Ovary (tissue), 9 donors: Measurements from ENCODE around the gene NRXN2. TPM values are rescaled to one million over a fixed set of nuclear protein-coding genes. Genes with fewer than 3 reads are reported as not detected.
A peak's percentile ranks its signal among the peaks of the same experiment; 100 is the strongest.

Experiments used
- DNase-seq, 5 donors: peaks; one replicate each; pipeline ENCODE4 v3.0.0-alpha.2; 2019 to 2020
- H3K27ac ChIP-seq, 2 donors: fragments of 200-600 bp; one replicate each; pipeline versions ENCODE4 v1.5.1 to v1.8.0; 2019 to 2022
- H3K27me3 ChIP-seq: fragments of 200-600 bp; one replicate; pipeline ENCODE4 v1.8.0; 2022
- H3K36me3 ChIP-seq: fragments of 200-600 bp; sonication (generic); one replicate; pipeline ENCODE4 v1.5.1; 2019
- H3K4me1 ChIP-seq: one replicate; pipeline ENCODE4 v1.8.1; 2013; ENCODE audit warnings: mild to moderate bottlenecking, moderate library complexity; ENCODE audit not compliant: insufficient read depth
- H3K4me3 ChIP-seq: fragments of 200-600 bp; sonication (generic); one replicate; pipeline ENCODE4 v1.5.1; 2017
- H3K9me3 ChIP-seq, 2 donors: fragments of 200-600 bp in 1 of 2; sonication (generic) in 1 of 2; one replicate each; pipeline versions ENCODE4 v1.5.1 to v1.8.1; 2013 to 2019; ENCODE audit warnings: mild to moderate bottlenecking in 1 of 2, moderate library complexity in 1 of 2
- CTCF ChIP-seq, 3 donors: fragments of 450-650 bp in 2 of 3; fragments of 200-600 bp in 1 of 3; IDR thresholded peaks; one replicate each; pipeline versions ENCODE4 v1.5.1 to v1.8.0; 2016 to 2022; ENCODE audit warnings: antibody characterized with exemption in 3 of 3, mild to moderate bottlenecking in 1 of 3
- EP300 ChIP-seq: sonication (generic); formaldehyde crosslinking; IDR thresholded peaks from one replicate; pipeline ENCODE4 v1.6.1; 2017; ENCODE audit warnings: antibody characterized with exemption
- POLR2A ChIP-seq: fragments of 450-650 bp; IDR thresholded peaks from one replicate; pipeline ENCODE4 v1.6.1; 2017; ENCODE audit warnings: antibody characterized with exemption, mild to moderate bottlenecking, moderate library complexity
- WGBS, 3 donors: extraction: QIAGEN DNeasy Blood & Tissue Kit in 1 of 3; methylation state at CpG; one replicate each; pipeline versions ENCODE4 v1.1.5 to v1.1.7; 2013 to 2017; 5-methylcytosine and 5-hydroxymethylcytosine counted together
- intact Hi-C, 4 donors: fragments of 100-400 bp; cut with DNase I; formaldehyde crosslinking; loops; one replicate each; pipeline versions ENCODE4 v1.11.0 to v1.15.1; 2022 to 2023
- polyA plus RNA-seq, 2 donors: library from polyadenylated mRNA; stranded (reverse); fragments of 200-250 nt in 1 of 2; fragments of 350-450 nt in 1 of 2; fragmentation: Illumina TruSeq in 1 of 2; extraction: RNeasy Lipid Tissue Mini Kit (QIAGEN cat#74804) in 1 of 2; gene quantifications; one replicate each; pipeline ENCODE4 v1.2.3, GENCODE V29; 2013 to 2014
- total RNA-seq, 7 donors: library from RNA; depleted of rRNA in 2 of 7; stranded (reverse); fragments of >200 nt in 2 of 7; fragmentation: NEBNext Ultra II Directional in 3 of 7; extraction: Animal tissue kit (Norgen Biotek cat#: 25700) in 3 of 7; gene quantifications; one replicate each; pipeline versions ENCODE4 v1.1.0 to v1.2.4, GENCODE V29; 2016 to 2023
- donor health status: DM: no; HTN: no; CAD: no; lungs with moderate emphysema.
- donor health status: DM: no; HTN: no; CAD: no.
- donor health status: Bipolar disorder and iron deficiency.
- donor health status: DM: yes; HTN: yes; CAD: no.
- donor health status: DM: no; HTN: no; CAD: no.
- donor health status: DM: yes; HTN: yes; CAD: no.

Gene NRXN2
- total and polyA plus RNA-seq, 9 donors, result 6.4 to 64.1 (median 19.7) TPM

DNA sequence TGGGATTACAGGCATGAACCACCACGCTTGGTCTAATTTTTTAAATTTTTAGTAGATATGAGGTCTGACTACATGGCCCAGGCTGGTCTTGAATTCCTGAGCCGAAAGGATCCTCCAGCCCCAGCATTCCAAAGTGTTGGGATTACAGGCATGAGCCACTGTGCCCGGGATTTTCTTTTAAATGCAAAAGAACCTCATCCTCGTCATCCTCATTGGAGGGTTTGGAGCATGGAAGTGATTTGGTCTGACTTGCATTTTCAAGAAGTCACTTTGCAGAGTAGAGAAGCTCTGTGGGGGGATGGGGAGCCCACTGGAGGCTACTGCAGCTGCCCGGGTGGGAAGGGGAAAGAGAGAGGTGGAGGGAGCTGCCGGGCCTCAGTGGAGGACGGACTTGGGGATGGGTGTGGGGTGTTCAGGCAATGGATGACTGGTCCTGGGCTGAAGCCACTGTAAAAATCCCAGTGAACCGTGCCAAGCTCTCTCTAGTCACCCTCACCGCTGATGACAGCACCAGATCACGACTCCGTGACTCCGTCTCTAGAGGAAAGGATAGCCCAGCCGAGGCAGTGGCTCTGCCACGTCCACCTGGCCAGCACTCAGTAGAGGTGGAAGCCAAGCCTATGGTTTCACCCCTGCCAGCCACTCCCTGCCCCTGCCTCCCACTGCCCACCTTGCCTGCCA is 164.8 kb downstream of the NRXN2 start:
- Histone ChIP-seq H3K27me3 (no peaks in the 10 kb centered on the region), H3K27ac (no peak overlapping the region), H3K4me3 (no peak overlapping the region), H3K4me1 (peaks cover 20% of the 10 kb centered on the region), H3K36me3 (no peaks in the 10 kb centered on the region), H3K9me3 (no peaks in the 10 kb centered on the region)
- intact Hi-C loops, result no loop called here
- DNase-seq, result no peak
- TF ChIP-seq CTCF (IDR thresholded peaks at IDR 0.05) (no peak), EP300 (no peak), POLR2A (no peak)
- 85 to 88% (median 87%) methylated on average over 14 of the region's 14 CpGs for WGBS, 3 donors

DNA sequence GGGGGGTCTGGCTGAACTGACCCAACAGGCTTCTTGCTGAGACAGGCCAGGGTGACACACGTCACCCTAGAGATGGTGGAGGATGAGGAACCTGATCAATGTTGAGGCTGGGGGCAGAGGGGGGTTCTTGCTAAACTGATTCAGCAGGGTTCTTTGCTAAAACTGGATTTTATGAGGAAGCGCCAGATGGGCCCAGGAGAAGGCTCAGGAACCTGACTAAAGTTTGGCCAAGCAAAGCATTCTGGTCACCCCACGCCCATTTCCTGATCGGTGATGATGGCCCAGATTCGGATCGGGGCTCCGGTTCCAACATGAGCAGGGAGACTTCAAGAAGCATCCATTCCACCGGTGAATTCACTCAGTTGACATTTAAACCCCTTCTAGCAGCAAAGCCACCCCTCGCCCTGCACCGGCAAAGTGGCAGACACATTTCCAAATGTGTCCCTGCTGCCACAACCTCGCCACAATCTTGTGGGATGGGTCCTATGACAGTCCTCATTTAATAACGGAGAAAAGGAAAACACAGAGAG is 166.2 kb downstream of the NRXN2 start:
- Histone ChIP-seq H3K27ac (no peak overlapping the region), H3K27me3 (no peaks in the 10 kb centered on the region), H3K4me1 (peaks cover 20% of the 10 kb centered on the region), H3K4me3 (no peak overlapping the region), H3K36me3 (no peaks in the 10 kb centered on the region), H3K9me3 (no peaks in the 10 kb centered on the region)
- TF ChIP-seq CTCF (IDR thresholded peaks at IDR 0.05) (no peak), EP300 (no peak), POLR2A (no peak)
- peak in 1 of 5 donors; percentile 11 for DNase-seq
- WGBS, 3 donors, result 95 to 97% (median 96%) methylated on average over 12 of the region's 12 CpGs
- intact Hi-C loops, result loop anchor here in 1 of 4 donors (2.0 kb wide), 1 partner anchor 92 kb away; no protein-coding TSS in a partner anchor

Other genes with a start within 250 kb of the NRXN2 start
- under 1 TPM in 5 of 7 donors, not detected in 2; 0.12 to 0.65 (median 0.15) TPM for gene SLC22A11, start 167.3 kb downstream of the NRXN2 start, total RNA-seq
- under 1 TPM in 1 of 2 donors, not detected in 1; 0.13 TPM for gene SLC22A11, start 167.3 kb downstream of the NRXN2 start, polyA plus RNA-seq
- gene SLC22A12, start 132.0 kb downstream of the NRXN2 start, total RNA-seq, result not detected
- gene SLC22A12, start 132.0 kb downstream of the NRXN2 start, polyA plus RNA-seq, result not detected
- gene RASGRP2, start 20.9 kb upstream of the NRXN2 start, total RNA-seq, result 10 to 100 TPM in 1 of 7 donors, 1 to 10 TPM in 6; 2.1 to 18.9 (median 7.6) TPM
- gene RASGRP2, start 20.9 kb upstream of the NRXN2 start, polyA plus RNA-seq, result 1 to 10 TPM; 7.0 to 9.0 TPM
- 10 to 100 TPM in 1 of 7 donors, 1 to 10 TPM in 5, under 1 TPM in 1; 0.24 to 12.0 (median 3.1) TPM for gene PYGM, start 36.8 kb upstream of the NRXN2 start, total RNA-seq
- gene PYGM, start 36.8 kb upstream of the NRXN2 start, polyA plus RNA-seq, result 1 to 10 TPM; 1.9 to 6.7 TPM
- gene SF1, start 55.3 kb upstream of the NRXN2 start, total RNA-seq, result 100 to 1,000 TPM; 231 to 380 (median 306) TPM
- 100 to 1,000 TPM; 131 to 388 TPM for gene SF1, start 55.3 kb upstream of the NRXN2 start, polyA plus RNA-seq
- gene MAP4K2, start 80.0 kb upstream of the NRXN2 start, total RNA-seq, result 10 to 100 TPM in 5 of 7 donors, 1 to 10 TPM in 2; 5.6 to 15.5 (median 13.0) TPM
- gene MAP4K2, start 80.0 kb upstream of the NRXN2 start, polyA plus RNA-seq, result 1 to 10 TPM; 2.3 to 9.9 TPM
- 10 to 100 TPM; 17.5 to 28.6 (median 22.6) TPM for gene MEN1, start 87.4 kb upstream of the NRXN2 start, total RNA-seq
- gene MEN1, start 87.4 kb upstream of the NRXN2 start, polyA plus RNA-seq, result 10 to 100 TPM; 14.4 to 20.4 TPM
- 1 to 10 TPM; 2.6 to 9.5 (median 4.0) TPM for gene CDC42BPG, start 121.5 kb upstream of the NRXN2 start, total RNA-seq
- 1 to 10 TPM in 1 of 2 donors, under 1 TPM in 1; 0.35 to 1.9 TPM for gene CDC42BPG, start 121.5 kb upstream of the NRXN2 start, polyA plus RNA-seq
- gene EHD1, start 155.4 kb upstream of the NRXN2 start, total RNA-seq, result 10 to 100 TPM; 14.3 to 87.8 (median 42.2) TPM
- 10 to 100 TPM; 14.5 to 14.8 TPM for gene EHD1, start 155.4 kb upstream of the NRXN2 start, polyA plus RNA-seq
- 10 to 100 TPM; 22.2 to 40.1 (median 30.4) TPM for gene ATG2A, start 194.0 kb upstream of the NRXN2 start, total RNA-seq
- 10 to 100 TPM in 1 of 2 donors, 1 to 10 TPM in 1; 2.2 to 23.4 TPM for gene ATG2A, start 194.0 kb upstream of the NRXN2 start, polyA plus RNA-seq
- gene PPP2R5B, start 201.5 kb upstream of the NRXN2 start, total RNA-seq, result 10 to 100 TPM in 5 of 7 donors, 1 to 10 TPM in 2; 9.0 to 12.8 (median 12.2) TPM
- 10 to 100 TPM in 1 of 2 donors, 1 to 10 TPM in 1; 8.0 to 16.2 TPM for gene PPP2R5B, start 201.5 kb upstream of the NRXN2 start, polyA plus RNA-seq
- gene GPHA2, start 212.7 kb upstream of the NRXN2 start, total RNA-seq, result 1 to 10 TPM in 3 of 7 donors, under 1 TPM in 3, not detected in 1; 0.45 to 1.6 (median 0.88) TPM
- gene GPHA2, start 212.7 kb upstream of the NRXN2 start, polyA plus RNA-seq, result under 1 TPM in 1 of 2 donors, not detected in 1; 0.58 TPM
- gene MAJIN, start 248.9 kb upstream of the NRXN2 start, total RNA-seq, result under 1 TPM in 1 of 7 donors, not detected in 6; 0.46 TPM
- not detected for gene MAJIN, start 248.9 kb upstream of the NRXN2 start, polyA plus RNA-seq